ENCODE data around the gene DMC1. TPM values are rescaled to one million over a fixed set of nuclear protein-coding genes. Genes with fewer than 3 reads are reported as not detected.

DMC1 gene
- total RNA-seq, 1 experiment from 2014 or later, result 3.2 TPM

DNA sequence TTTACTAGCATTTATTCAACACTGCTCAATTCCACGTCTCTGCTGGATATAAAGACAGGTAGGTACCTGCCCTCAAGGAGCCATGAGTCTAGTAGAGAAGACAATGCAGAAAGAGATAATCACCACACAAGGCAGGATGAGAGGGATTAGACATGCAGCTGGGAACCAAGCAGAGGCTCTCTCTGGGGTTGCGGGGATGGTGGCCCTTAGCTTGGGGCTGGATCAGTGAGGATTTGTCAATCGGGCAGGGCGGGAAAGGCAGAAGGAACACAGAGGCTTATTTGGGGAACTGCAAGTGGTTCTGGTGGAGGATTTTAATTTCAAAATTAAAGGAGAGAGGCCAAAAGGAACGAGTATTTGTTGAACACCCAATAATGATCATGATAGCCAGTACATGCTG, 8.5 kb upstream of the DMC1 start:
- ATAC-seq (no peak), DNase-seq (ENCODE audit: low read depth, low spot score) (no peak)
- POLR2A ChIA-PET, result no interaction called here
- Histone ChIP-seq H3K27ac (ENCODE audit: low read length) (no peak overlapping the region), H3K27me3 (ENCODE audit: control insufficient read depth, insufficient read depth, low read length) (no peaks in the 10 kb centered on the region), H3K9me3 (ENCODE audit: control insufficient read depth, insufficient read depth, low read depth, low read length) (no peaks in the 10 kb centered on the region), H3K4me1 (ENCODE audit: control insufficient read depth, insufficient read depth, low read length) (no peaks in the 10 kb centered on the region), H3K4me3 (ENCODE audit: low read depth in 2 of 2, low read length in 2 of 2) (no peak overlapping the region), H3K36me3 (ENCODE audit: control insufficient read depth, insufficient read depth, low read length) (no peaks in the 10 kb centered on the region)
- no TSS peak for BruUV-seq (replicated peaks)
- TF ChIP-seq TCF7L2 (IDR thresholded peaks at IDR 0.05; ENCODE audit: low read depth, low read length) (no peak), POLR2AphosphoS5 (IDR thresholded peaks at IDR 0.05; ENCODE audit: low read depth, low read length) (no peak), SIN3A (IDR thresholded peaks at IDR 0.05; ENCODE audit: borderline replicate concordance, insufficient read depth, low read depth, low read length) (no peak)
- TF ChIP-seq, protein P1, sequence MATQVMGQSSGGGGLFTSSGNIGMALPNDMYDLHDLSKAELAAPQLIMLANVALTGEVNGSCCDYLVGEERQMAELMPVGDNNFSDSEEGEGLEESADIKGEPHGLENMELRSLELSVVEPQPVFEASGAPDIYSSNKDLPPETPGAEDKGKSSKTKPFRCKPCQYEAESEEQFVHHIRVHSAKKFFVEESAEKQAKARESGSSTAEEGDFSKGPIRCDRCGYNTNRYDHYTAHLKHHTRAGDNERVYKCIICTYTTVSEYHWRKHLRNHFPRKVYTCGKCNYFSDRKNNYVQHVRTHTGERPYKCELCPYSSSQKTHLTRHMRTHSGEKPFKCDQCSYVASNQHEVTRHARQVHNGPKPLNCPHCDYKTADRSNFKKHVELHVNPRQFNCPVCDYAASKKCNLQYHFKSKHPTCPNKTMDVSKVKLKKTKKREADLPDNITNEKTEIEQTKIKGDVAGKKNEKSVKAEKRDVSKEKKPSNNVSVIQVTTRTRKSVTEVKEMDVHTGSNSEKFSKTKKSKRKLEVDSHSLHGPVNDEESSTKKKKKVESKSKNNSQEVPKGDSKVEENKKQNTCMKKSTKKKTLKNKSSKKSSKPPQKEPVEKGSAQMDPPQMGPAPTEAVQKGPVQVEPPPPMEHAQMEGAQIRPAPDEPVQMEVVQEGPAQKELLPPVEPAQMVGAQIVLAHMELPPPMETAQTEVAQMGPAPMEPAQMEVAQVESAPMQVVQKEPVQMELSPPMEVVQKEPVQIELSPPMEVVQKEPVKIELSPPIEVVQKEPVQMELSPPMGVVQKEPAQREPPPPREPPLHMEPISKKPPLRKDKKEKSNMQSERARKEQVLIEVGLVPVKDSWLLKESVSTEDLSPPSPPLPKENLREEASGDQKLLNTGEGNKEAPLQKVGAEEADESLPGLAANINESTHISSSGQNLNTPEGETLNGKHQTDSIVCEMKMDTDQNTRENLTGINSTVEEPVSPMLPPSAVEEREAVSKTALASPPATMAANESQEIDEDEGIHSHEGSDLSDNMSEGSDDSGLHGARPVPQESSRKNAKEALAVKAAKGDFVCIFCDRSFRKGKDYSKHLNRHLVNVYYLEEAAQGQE (IDR thresholded peaks at IDR 0.05; ENCODE audit: insufficient read depth in 1 of 2, low read depth in 2 of 2, low read length in 1 of 2), result no peak
- TF ChIP-seq, protein P2, sequence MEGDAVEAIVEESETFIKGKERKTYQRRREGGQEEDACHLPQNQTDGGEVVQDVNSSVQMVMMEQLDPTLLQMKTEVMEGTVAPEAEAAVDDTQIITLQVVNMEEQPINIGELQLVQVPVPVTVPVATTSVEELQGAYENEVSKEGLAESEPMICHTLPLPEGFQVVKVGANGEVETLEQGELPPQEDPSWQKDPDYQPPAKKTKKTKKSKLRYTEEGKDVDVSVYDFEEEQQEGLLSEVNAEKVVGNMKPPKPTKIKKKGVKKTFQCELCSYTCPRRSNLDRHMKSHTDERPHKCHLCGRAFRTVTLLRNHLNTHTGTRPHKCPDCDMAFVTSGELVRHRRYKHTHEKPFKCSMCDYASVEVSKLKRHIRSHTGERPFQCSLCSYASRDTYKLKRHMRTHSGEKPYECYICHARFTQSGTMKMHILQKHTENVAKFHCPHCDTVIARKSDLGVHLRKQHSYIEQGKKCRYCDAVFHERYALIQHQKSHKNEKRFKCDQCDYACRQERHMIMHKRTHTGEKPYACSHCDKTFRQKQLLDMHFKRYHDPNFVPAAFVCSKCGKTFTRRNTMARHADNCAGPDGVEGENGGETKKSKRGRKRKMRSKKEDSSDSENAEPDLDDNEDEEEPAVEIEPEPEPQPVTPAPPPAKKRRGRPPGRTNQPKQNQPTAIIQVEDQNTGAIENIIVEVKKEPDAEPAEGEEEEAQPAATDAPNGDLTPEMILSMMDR (IDR thresholded peaks at IDR 0.05), result no peak
- in situ Hi-C loops (cut with HindIII; ENCODE audit: low pct_unique_long_range_greater_than_20kb, low sequenced_read_pairs), result no loop called here
- intact Hi-C loops (cut with micrococcal nuclease; ENCODE audit: unreplicated experiment), result loop anchor here (10.0 kb wide), 1 partner anchor 184 kb away; no protein-coding TSS in a partner anchor
- CTCF ChIA-PET, result no interaction called here

DNA sequence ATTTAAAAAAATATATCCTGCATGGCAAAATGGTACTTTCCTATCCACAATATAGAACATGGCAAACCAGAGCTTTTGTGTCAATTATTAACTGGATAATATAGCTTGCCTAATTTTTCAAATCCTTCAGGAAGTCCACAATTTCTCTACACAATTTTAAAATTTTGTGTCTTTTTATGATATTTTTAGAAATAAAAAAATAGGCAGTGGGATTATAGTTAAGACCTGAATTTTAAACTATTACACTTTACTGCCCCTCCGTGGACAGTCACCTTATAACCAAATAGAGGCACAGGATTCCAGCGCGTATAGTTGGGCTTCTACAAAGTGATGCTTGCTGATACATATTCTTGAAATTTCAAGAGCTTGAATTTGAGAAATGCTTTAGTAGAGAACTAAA, 2.1 kb upstream of the DMC1 start:
- intact Hi-C loops (cut with micrococcal nuclease; ENCODE audit: unreplicated experiment) (loop anchor here (10.0 kb wide), 1 partner anchor 177 kb away; no protein-coding TSS in a partner anchor), in situ Hi-C loops (cut with HindIII; ENCODE audit: low pct_unique_long_range_greater_than_20kb, low sequenced_read_pairs) (no loop called here)
- ATAC-seq, result peak; percentile 54; the same call in 1 of the 2 replicates
- no TSS peak for BruUV-seq (replicated peaks)
- TF ChIP-seq, protein P2 (IDR thresholded peaks at IDR 0.05), result peak; percentile 59; the same call in 1 of the 2 replicates
- TF ChIP-seq, protein P1 (IDR thresholded peaks at IDR 0.05; ENCODE audit: insufficient read depth in 1 of 2, low read depth in 2 of 2, low read length in 1 of 2), result no peak
- Histone ChIP-seq H3K27me3 (ENCODE audit: control insufficient read depth, insufficient read depth, low read length) (no peaks in the 10 kb centered on the region), H3K36me3 (ENCODE audit: control insufficient read depth, insufficient read depth, low read length) (no peaks in the 10 kb centered on the region), H3K9me3 (ENCODE audit: control insufficient read depth, insufficient read depth, low read depth, low read length) (no peaks in the 10 kb centered on the region), H3K27ac (ENCODE audit: low read length) (no peak overlapping the region), H3K4me1 (ENCODE audit: control insufficient read depth, insufficient read depth, low read length) (peaks cover 3% of the 10 kb centered on the region; the same call in 1 of the 2 replicates), H3K4me3 (ENCODE audit: low read depth in 2 of 2, low read length in 2 of 2) (no peak overlapping the region)
- CTCF ChIA-PET, result no interaction called here
- POLR2A ChIA-PET, result interaction anchor here (0.6 kb wide), 1 partner anchor 361 kb away, joined by 5 read pairs; no protein-coding TSS in a partner anchor
- DNase-seq (ENCODE audit: low read depth, low spot score), result no peak
